Putamen (tissue), 1 donor: ENCODE results near the gene GYPC.

ENCODE experiments used
- DNase-seq: peaks from one replicate; pipeline ENCODE4 v3.0.0-alpha.2; 2016; ENCODE audit warnings: low spot score

The GYPC gene

DNA sequence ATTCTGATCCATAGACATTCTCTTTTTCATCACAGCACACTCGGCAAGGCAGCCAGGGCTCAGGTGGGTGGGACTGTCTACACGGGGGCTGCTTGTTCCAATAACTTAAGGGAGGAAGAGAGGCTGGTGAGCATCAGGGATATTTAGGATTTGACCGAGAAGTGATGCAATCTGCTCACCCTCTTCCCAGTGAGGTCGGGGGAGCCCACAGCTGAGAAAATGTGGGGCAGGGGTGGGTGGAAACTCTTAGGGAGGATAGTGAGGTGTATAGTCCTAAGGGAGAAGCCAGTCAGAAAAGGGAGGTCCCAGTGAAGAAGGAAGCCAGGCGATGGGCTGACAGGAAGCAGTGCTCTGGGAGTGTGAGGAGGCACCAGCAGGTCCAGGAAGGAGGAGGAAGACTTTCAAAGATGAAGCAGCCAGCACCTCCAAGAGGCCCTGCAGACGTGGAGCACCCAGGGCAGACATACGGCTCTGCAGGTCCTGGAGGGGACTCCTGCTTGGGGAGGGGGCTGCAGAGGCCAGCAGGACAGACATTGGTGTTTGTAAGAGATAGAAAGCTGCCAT lies 76.8 kb downstream of the GYPC start:
- DNase-seq = no peak

DNA sequence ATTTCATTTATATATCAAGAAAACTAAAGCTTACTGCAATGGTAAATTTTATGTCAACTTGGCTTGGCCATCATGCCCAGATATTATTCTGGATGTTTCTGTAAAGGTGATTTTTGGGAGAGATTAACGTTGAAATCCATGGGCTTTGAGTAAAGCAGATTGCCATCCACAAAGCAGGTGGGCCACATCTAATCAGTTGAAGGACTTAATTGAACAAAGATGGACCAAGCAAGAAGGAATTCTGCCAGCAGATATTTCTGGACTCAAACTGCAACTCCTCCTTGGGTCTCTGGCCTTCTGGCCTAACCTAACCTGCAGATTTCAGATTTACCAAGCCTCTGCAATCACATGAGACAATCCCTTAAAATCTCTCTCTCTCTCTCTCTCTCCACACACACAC lies 77.8 kb downstream of the GYPC start:
- DNase-seq = no peak

DNA sequence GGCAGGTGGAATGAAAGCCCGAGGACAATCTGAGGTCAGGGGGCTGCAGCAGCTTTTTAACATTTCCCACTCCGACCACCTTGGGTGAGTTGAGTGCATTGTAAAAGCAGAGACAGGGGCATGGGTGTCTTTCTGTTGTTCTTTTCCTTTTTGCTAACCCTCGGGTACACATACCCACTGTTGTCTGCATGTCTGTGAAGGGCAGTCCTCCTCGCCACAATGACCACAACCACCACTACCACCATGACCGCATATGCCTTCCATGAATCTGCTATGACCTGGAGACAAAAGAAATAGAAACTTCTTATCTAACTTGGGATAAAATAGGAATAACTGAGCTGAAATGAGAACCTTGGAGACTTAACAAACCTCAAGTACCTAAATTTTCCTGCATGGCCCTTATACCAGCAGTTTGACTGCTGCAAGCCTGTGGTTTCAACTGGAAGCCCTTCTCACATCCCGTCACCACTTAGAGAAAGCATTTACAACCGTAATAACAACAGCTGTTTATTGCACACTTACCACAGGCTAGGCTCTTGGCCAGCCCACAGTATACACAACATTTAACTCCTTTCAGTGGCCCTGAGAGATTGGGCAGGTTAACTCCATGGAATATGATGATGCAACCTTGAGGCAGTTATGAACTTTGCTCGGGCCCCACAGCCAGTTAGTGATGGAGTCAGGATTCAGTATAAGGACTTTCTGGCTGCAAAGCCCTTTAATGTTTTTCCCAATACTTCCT lies 80.3 kb downstream of the GYPC start:
- DNase-seq = no peak

DNA sequence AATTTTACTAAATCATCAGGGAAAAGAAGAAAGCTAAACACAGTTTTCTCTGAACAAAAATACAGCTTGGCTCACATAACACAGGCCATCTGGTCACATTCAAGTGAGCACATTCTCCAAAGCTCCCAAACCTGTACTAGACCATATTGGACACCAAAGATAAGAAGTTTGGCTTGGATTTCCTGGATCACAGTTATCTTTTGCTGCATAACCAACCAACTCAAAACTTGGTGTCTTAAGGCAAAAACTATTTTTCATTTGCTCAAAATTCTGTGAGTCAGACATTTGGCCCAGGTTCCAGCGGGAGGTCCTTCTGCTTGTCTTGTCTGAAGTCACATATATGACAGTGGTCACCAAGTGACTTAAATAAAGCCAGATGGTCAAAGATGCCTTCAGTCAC lies 83.2 kb downstream of the GYPC start:
- no peak for DNase-seq

DNA sequence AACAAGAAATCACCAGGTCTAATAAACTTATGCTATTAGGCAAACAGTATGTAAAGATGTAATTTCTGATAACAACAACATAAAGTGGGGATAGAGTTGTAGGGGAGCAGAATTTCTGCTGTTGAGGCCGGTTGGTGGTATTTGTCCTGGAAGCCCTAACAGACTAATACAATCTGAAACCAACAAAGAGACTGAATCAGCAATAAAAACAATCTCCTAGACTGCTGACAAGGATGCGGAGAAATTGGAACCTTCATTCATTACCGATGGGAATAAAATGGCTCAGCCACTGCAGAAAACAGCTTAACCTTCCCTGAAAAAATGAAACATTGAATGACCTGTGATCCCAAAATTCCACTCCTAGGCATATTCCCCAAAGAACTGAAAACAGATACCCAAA lies 88.7 kb downstream of the GYPC start:
- DNase-seq = no peak
